C4-2B (cell line): ENCODE results near the gene ZNF431.

Source experiments
- ZFX ChIP-seq: fragments of 450-650 bp; IDR thresholded peaks from 2 replicates; pipeline ENCODE4 v1.6.1; 2017
- TF ChIP-seq, protein P1 (sequence below): fragments of 450-650 bp; conservative IDR thresholded peaks from 2 replicates; pipeline ENCODE4 v1.5.1; 2017; ENCODE audit warnings: mild to moderate bottlenecking

DNA sequence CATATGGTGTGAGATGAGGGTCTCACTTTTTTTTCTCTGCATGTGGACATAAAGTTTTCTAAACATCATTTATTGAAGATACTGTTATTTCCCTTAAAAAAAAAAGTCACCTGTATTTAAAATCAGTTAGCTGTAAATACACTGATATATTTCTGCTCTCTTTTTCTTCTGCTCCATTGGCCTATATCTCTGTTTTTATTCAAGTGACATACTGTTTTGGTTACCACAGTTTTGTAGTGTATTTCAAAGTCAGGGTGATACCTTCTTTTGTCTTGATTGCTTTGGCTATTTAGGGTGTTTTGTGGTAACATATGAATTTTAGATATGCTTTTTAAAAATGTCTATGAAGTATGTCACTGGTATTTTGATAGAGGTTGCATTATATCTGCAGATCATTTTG is 15.8 kb upstream of the ZNF431 start:
- TF ChIP-seq, protein P1, sequence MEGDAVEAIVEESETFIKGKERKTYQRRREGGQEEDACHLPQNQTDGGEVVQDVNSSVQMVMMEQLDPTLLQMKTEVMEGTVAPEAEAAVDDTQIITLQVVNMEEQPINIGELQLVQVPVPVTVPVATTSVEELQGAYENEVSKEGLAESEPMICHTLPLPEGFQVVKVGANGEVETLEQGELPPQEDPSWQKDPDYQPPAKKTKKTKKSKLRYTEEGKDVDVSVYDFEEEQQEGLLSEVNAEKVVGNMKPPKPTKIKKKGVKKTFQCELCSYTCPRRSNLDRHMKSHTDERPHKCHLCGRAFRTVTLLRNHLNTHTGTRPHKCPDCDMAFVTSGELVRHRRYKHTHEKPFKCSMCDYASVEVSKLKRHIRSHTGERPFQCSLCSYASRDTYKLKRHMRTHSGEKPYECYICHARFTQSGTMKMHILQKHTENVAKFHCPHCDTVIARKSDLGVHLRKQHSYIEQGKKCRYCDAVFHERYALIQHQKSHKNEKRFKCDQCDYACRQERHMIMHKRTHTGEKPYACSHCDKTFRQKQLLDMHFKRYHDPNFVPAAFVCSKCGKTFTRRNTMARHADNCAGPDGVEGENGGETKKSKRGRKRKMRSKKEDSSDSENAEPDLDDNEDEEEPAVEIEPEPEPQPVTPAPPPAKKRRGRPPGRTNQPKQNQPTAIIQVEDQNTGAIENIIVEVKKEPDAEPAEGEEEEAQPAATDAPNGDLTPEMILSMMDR = no peak
- TF ChIP-seq ZFX = no peak
